GM12878 (cell line): ENCODE data around the gene PHC3.

Experiments used
- BMI1 ChIP-seq: fragments of 450-650 bp; IDR thresholded peaks from 2 replicates; pipeline ENCODE4 v1.6.1; 2016; ENCODE audit warnings: mild to moderate bottlenecking, moderate library complexity, borderline replicate concordance
- BRCA1 ChIP-seq: IDR thresholded peaks from 2 replicates; pipeline ENCODE4 v1.6.1; 2011; ENCODE audit warnings: low read depth, low read length, improper control_type of control experiment
- EP300 ChIP-seq, 2 experiments: fragments of 150-350 bp in 1 of 2; IDR thresholded peaks; 2 replicates each; pipeline ENCODE4 v1.6.1; 2011 to 2012; ENCODE audit warnings: low read depth in 2 of 2, low read length in 2 of 2, borderline replicate concordance in 1 of 2, improper control_type of control experiment in 1 of 2, inconsistent platforms in 1 of 2; ENCODE audit not compliant: control insufficient read depth in 1 of 2
- FOXK2 ChIP-seq: fragments of 450-650 bp; IDR thresholded peaks from 2 replicates; pipeline ENCODE4 v1.6.1; 2017; ENCODE audit warnings: mild to moderate bottlenecking, moderate library complexity
- JUNB ChIP-seq: IDR thresholded peaks from 2 replicates; pipeline ENCODE4 v1.6.1; 2016; ENCODE audit warnings: antibody characterized with exemption, mild to moderate bottlenecking
- POLR2A ChIP-seq: IDR thresholded peaks from 2 replicates; pipeline ENCODE4 v1.6.1; 2011; ENCODE audit warnings: low read depth, mild to moderate bottlenecking, low read length
- REST ChIP-seq: IDR thresholded peaks from 2 replicates; pipeline ENCODE4 v1.6.1; 2012; ENCODE audit warnings: mild to moderate bottlenecking, low read depth, low read length

- TF ChIP-seq JUNB (no peak), BRCA1 (no peak), EP300 (IDR thresholded peaks at IDR 0.05; ENCODE audit: borderline replicate concordance in 1 of 2, control insufficient read depth in 1 of 2, low read depth in 2 of 2, low read length in 2 of 2) (no peak), POLR2A (no peak), REST (no peak), BMI1 (no peak), FOXK2 (no peak)
Measured at GRCh38 chr3:170095771-170096170, 85.8 kb downstream of the PHC3 start.
